Kidney epithelial cell (primary cell): ENCODE measurements around the gene PTTG1. TPM values are rescaled to one million over a fixed set of nuclear protein-coding genes. Genes with fewer than 3 reads are reported as not detected.
"Not testable (repeated sequence)": the region's sequence is repeated elsewhere in the genome, so short reads cannot be mapped to it uniquely, and the experiment has no call there.

Experiments
- DNase-seq: peaks from one replicate; pipeline ENCODE4 v3.0.0-alpha.2; 2010; ENCODE audit warnings: low read depth
- H3K27me3 ChIP-seq: 2 replicates; pipeline ENCODE4 v1.6.0; 2011; ENCODE audit warnings: low read length; ENCODE audit not compliant: control insufficient read depth, insufficient read depth
- H3K36me3 ChIP-seq: 2 replicates; pipeline ENCODE4 v1.5.1; 2011; ENCODE audit warnings: low read length; ENCODE audit not compliant: control insufficient read depth, insufficient read depth
- H3K4me3 ChIP-seq: 2 replicates; pipeline ENCODE4 v1.5.1; 2011; ENCODE audit warnings: low read depth, mild to moderate bottlenecking, control low read depth, low read length
- total RNA-seq: library from RNA; depleted of rRNA; stranded (reverse); fragments of >200 nt; gene quantifications from 2 replicates; pipeline ENCODE4 v1.2.3, GENCODE V29; 2015
- TF ChIP-seq, protein P1 (sequence below): IDR thresholded peaks from 2 replicates; pipeline ENCODE4 v1.5.1; 2011; ENCODE audit warnings: mild to moderate bottlenecking, moderate library complexity, low read length, control low read depth, inconsistent platforms; ENCODE audit not compliant: insufficient read depth, poor library complexity, severe bottlenecking

PTTG1 gene
- total RNA-seq, 1 donor from 2014 or later, result 26.0 TPM

DNA sequence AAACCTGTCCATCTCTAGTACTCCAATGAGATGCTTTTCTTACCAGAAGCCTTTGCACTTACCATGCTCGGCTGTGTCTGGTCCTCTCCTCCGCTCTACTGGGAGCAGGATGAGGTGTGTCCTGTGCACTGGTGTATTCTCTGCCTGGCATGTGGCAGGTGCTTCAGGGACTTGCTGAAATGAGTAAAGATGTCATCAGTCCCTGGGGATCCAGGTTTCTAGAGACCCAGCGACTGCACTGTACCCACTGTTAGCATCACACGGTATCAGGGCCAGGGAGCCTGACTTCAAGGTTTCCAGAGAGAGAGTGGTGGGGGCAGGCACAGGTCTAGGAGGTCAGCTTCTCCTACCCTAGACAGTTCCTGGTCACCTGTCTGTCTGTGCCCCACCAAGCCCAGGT, 10.5 kb downstream of the PTTG1 start:
- Histone ChIP-seq H3K36me3 (peaks cover 2% of the 10 kb centered on the region), H3K4me3 (no peak overlapping the region), H3K27me3 (no peaks in the 10 kb centered on the region)
- DNase-seq, result no peak
- TF ChIP-seq, protein P1, sequence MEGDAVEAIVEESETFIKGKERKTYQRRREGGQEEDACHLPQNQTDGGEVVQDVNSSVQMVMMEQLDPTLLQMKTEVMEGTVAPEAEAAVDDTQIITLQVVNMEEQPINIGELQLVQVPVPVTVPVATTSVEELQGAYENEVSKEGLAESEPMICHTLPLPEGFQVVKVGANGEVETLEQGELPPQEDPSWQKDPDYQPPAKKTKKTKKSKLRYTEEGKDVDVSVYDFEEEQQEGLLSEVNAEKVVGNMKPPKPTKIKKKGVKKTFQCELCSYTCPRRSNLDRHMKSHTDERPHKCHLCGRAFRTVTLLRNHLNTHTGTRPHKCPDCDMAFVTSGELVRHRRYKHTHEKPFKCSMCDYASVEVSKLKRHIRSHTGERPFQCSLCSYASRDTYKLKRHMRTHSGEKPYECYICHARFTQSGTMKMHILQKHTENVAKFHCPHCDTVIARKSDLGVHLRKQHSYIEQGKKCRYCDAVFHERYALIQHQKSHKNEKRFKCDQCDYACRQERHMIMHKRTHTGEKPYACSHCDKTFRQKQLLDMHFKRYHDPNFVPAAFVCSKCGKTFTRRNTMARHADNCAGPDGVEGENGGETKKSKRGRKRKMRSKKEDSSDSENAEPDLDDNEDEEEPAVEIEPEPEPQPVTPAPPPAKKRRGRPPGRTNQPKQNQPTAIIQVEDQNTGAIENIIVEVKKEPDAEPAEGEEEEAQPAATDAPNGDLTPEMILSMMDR, result no peak

DNA sequence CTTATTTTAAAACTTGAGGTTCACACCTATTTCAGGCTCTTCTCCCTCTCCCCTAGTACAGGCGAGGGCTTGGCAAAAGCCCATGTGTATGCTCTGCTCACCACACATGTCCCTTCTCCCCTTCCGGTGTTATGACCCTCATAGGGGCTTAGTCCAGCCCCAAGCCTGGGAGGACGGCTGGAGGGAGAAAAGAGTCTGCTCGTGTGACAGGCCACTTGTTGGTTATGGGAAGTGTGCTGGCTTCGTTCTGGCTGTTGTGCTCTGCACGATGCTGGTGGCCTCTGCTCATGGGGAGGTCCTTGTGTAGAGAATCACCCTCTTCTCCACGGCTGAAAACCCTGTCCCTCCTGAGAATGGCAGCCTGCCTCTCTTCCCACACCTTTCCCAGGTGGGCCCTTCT, 11.1 kb downstream of the PTTG1 start:
- no peak for DNase-seq
- peaks cover 2% of the 10 kb centered on the region for H3K36me3 ChIP-seq
- H3K27me3 ChIP-seq, result no peaks in the 10 kb centered on the region
- no peak overlapping the region for H3K4me3 ChIP-seq
- TF ChIP-seq, protein P1, result no peak

DNA sequence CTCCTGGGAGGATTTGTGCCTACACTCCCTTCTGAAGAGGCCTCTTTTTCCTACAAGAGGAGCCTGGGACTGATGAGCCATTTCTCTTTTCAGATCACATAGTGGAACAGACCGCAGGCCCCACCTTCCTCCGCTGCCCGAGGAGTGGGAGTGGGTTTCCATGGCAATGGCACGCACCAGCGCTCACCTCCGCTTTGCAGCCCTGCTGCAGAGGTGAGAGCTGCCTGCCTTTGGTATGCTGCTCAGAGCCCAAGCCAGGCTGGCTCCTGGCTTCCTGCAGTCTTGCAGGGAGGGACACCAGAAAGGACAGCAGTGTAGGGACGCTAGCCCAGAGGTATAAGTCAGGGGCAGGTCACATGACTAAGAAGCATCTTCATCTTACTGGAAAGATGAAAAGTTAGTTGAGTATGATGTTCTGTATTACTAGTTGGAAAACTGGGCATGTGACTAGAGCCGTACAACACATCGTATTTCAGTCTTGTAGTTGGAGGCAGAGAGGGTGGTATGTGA, 12.4 kb downstream of the PTTG1 start:
- TF ChIP-seq, protein P1, result no peak
- Histone ChIP-seq H3K36me3 (peaks cover 2% of the 10 kb centered on the region), H3K4me3 (no peak overlapping the region), H3K27me3 (no peaks in the 10 kb centered on the region)
- DNase-seq, result peak; percentile 90

DNA sequence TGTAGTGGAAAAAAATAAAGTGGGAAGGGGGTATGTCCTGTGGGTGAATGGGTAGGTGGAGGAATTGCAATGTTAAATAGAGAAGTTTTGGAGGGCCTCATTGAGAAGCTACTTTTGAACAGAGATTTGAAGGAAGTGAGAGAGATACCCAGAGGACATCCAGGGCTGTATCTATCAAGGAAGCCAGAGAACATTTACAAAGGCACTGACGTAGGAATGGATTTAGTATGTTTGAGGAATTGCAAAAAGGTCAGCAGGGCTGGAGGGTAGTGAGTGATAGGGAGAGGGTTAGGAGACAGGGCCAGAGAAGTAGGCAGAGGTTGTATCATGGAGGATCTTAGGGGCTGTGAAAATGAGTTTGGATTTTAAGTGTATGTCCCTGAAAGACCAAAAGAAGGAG, 13.9 kb downstream of the PTTG1 start:
- Histone ChIP-seq H3K27me3 (no peaks in the 10 kb centered on the region), H3K4me3 (no peak overlapping the region), H3K36me3 (no peaks in the 10 kb centered on the region)
- no peak for DNase-seq
- TF ChIP-seq, protein P1, result no peak

DNA sequence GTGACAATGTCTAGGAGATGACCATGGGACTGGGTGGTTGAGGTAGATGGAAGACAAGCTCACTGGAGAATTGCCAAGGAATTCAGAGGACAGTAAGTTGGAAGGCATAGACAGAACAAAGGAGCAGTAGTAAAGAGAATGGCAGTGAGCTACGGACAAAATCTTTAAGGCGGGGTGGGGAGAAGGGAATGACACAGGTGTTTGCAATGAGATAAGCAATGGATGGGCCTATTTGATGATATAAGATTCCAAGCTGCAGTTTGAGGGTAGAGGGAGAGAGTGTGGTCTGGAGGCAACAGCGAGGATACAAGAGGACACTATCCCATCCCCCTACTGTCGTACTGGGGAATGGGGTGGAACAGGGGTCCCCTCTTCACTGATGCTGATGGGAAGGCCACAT, 14.4 kb downstream of the PTTG1 start:
- TF ChIP-seq, protein P1, result no peak
- Histone ChIP-seq H3K4me3 (no peak overlapping the region), H3K27me3 (no peaks in the 10 kb centered on the region), H3K36me3 (no peaks in the 10 kb centered on the region)
- DNase-seq, result no peak

DNA sequence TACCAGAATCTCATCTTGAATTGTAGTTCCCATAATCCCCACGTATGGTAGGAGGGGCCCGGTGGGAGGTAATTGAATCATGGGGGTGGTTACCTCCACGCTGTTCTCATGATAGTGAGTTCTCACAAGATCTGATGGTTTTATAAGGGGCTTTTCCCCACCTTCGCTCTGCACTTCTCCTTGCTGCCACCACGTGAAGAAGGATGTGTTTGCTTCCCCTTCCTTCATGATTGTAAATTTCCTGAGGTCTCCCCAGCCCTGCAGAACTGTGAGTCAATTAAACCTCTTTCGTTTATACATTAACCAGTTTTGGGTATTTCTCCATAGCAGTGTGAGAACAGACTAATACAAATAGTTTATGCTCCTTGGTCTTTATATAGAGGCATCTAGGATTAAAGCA, 15.0 kb downstream of the PTTG1 start:
- not testable (repeated sequence) for DNase-seq, H3K27me3 ChIP-seq, H3K4me3 ChIP-seq, H3K36me3 ChIP-seq
